ENCODE data around the gene PPARA.

Gene PPARA

GRCh38 chr22:46112405-46112804 lies 37.9 kb upstream of the PPARA start:
- no peak overlapping the region for H3K27ac ChIP-seq (ENCODE audit: low read depth, low read length, poor library complexity, severe bottlenecking)
- H3K4me3 ChIP-seq (ENCODE audit: low read depth, low read length, poor library complexity, severe bottlenecking): no peak overlapping the region
- no peaks in the 10 kb centered on the region for H3K27me3 ChIP-seq (ENCODE audit: insufficient read depth, low read length)
- no peak overlapping the region for H3K9ac ChIP-seq (ENCODE audit: low read length)
- no peaks in the 10 kb centered on the region for H3K79me2 ChIP-seq (ENCODE audit: insufficient read depth, low read length)
- H3K4me1 ChIP-seq (ENCODE audit: insufficient read depth, low read length, severe bottlenecking): no peaks in the 10 kb centered on the region
- H4K20me1 ChIP-seq (ENCODE audit: insufficient read depth, low read length): no peaks in the 10 kb centered on the region
- H3F3A ChIP-seq (ENCODE audit: insufficient read depth, low read length): no peaks in the 10 kb centered on the region
- no peaks in the 10 kb centered on the region for H3K36me3 ChIP-seq (ENCODE audit: insufficient read depth, low read length)
- no peak overlapping the region for H3K4me2 ChIP-seq (ENCODE audit: low read length)
- H3K9me2 ChIP-seq (ENCODE audit: low read depth, low read length): no peaks in the 10 kb centered on the region
- H3K9me3 ChIP-seq (ENCODE audit: low read length): no peaks in the 10 kb centered on the region
- TF ChIP-seq CTCF (IDR thresholded peaks at IDR 0.05; ENCODE audit: low read length) (no peak), EZH2 (IDR thresholded peaks at IDR 0.05; ENCODE audit: borderline replicate concordance, low read length) (no peak)
- H2AFZ ChIP-seq (ENCODE audit: low read length): no peak overlapping the region

GRCh38 chr22:46113110-46113909 lies 37.0 kb upstream of the PPARA start:
- Histone ChIP-seq H3K36me3 (ENCODE audit: insufficient read depth, low read length) (no peaks in the 10 kb centered on the region), H4K20me1 (ENCODE audit: insufficient read depth, low read length) (no peaks in the 10 kb centered on the region), H3F3A (ENCODE audit: insufficient read depth, low read length) (no peaks in the 10 kb centered on the region), H3K27ac (ENCODE audit: low read depth, low read length, poor library complexity, severe bottlenecking) (no peak overlapping the region), H3K27me3 (ENCODE audit: insufficient read depth, low read length) (no peaks in the 10 kb centered on the region), H3K9me2 (ENCODE audit: low read depth, low read length) (no peaks in the 10 kb centered on the region), H2AFZ (ENCODE audit: low read length) (no peak overlapping the region), H3K9ac (ENCODE audit: low read length) (no peak overlapping the region), H3K79me2 (ENCODE audit: insufficient read depth, low read length) (no peaks in the 10 kb centered on the region), H3K4me2 (ENCODE audit: low read length) (no peak overlapping the region), H3K4me3 (ENCODE audit: low read depth, low read length, poor library complexity, severe bottlenecking) (no peak overlapping the region), H3K9me3 (ENCODE audit: low read length) (no peaks in the 10 kb centered on the region), H3K4me1 (ENCODE audit: insufficient read depth, low read length, severe bottlenecking) (no peaks in the 10 kb centered on the region)
- TF ChIP-seq EZH2 (IDR thresholded peaks at IDR 0.05; ENCODE audit: borderline replicate concordance, low read length): no peak

DNA sequence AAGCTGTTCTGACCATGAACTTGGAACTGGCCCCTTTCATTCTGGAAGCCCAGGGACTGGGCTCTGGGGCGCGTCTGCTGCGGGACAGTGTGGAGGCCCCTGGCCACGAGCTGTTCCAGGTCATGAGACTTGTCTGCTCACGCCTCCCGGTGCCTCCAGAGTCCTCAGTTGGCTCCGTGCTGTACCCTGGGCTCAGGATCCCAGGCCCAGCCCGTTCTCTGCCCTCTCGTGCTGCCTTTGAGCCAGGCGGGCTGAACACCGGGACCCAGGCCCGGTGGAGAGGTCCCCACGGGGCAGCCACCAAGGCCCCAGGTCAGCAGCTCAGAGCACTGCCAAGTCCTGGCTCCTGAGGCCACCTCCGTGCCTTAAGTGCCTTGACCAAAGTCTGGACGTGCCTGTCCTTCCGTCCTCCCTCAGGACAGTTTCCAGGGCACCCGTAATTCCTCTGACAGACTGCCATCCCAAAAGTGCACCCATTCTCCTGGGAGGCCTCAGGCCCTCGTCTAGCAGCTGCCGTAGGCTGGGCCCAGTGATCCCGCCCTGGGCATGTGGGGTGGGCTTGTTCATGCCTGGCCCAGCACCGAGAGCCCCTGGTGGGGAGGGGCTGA lies 36.3 kb upstream of the PPARA start:
- Histone ChIP-seq H3K9me3 (ENCODE audit: low read length) (no peaks in the 10 kb centered on the region), H3F3A (ENCODE audit: insufficient read depth, low read length) (no peaks in the 10 kb centered on the region), H3K4me1 (ENCODE audit: insufficient read depth, low read length, severe bottlenecking) (no peaks in the 10 kb centered on the region), H3K27ac (ENCODE audit: low read depth, low read length, poor library complexity, severe bottlenecking) (no peak overlapping the region), H3K27me3 (ENCODE audit: insufficient read depth, low read length) (no peaks in the 10 kb centered on the region), H3K79me2 (ENCODE audit: insufficient read depth, low read length) (no peaks in the 10 kb centered on the region), H3K4me3 (ENCODE audit: low read depth, low read length, poor library complexity, severe bottlenecking) (no peak overlapping the region), H3K4me2 (ENCODE audit: low read length) (no peak overlapping the region), H3K36me3 (ENCODE audit: insufficient read depth, low read length) (no peaks in the 10 kb centered on the region), H2AFZ (ENCODE audit: low read length) (no peak overlapping the region), H3K9ac (ENCODE audit: low read length) (no peak overlapping the region), H4K20me1 (ENCODE audit: insufficient read depth, low read length) (no peaks in the 10 kb centered on the region), H3K9me2 (ENCODE audit: low read depth, low read length) (no peaks in the 10 kb centered on the region)
- TF ChIP-seq CTCF (IDR thresholded peaks at IDR 0.05; ENCODE audit: low read length) (no peak), EZH2 (IDR thresholded peaks at IDR 0.05; ENCODE audit: borderline replicate concordance, low read length) (no peak)

All from OCI-LY1 (cell line).